DOHH2 (cell line): ENCODE results near the gene LRRTM4.
"Not testable (repeated sequence)": the region's sequence is repeated elsewhere in the genome, so short reads cannot be mapped to it uniquely, and the experiment has no call there.

Experiments used
- EZH2phosphoT487 ChIP-seq: fragments of 200-600 bp; sonication (generic); IDR thresholded peaks from 2 replicates; pipeline ENCODE4 v1.6.1; 2017; ENCODE audit warnings: borderline replicate concordance, mild to moderate bottlenecking, antibody characterized with exemption, low read length, moderate library complexity, mixed read lengths
- TF ChIP-seq, protein P1 (sequence below): fragments of 200-600 bp; sonication (generic); IDR thresholded peaks from one replicate; pipeline ENCODE4 v1.5.1; 2014; ENCODE audit warnings: antibody characterized with exemption, mild to moderate bottlenecking, low read depth, low read length; ENCODE audit not compliant: poor library complexity, severe bottlenecking

DNA sequence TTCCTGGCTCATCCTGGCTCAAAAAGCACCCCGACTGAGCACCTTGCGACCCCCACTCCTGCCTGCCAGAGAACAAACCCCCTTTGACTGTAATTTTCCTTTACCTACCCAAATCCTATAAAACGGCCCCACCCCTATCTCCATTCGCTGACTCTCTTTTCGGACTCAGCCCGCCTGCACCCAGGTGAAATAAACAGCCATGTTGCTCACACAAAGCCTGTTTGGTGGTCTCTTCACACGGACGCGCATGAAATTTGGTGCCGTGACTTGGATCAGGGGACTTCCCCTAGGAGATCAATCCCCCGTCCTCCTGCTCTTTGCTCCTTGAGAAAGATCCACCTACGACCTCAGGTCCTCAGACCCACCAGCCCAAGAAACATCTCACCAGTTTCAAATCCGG, 433.8 kb downstream of the LRRTM4 start:
- TF ChIP-seq, protein P1, sequence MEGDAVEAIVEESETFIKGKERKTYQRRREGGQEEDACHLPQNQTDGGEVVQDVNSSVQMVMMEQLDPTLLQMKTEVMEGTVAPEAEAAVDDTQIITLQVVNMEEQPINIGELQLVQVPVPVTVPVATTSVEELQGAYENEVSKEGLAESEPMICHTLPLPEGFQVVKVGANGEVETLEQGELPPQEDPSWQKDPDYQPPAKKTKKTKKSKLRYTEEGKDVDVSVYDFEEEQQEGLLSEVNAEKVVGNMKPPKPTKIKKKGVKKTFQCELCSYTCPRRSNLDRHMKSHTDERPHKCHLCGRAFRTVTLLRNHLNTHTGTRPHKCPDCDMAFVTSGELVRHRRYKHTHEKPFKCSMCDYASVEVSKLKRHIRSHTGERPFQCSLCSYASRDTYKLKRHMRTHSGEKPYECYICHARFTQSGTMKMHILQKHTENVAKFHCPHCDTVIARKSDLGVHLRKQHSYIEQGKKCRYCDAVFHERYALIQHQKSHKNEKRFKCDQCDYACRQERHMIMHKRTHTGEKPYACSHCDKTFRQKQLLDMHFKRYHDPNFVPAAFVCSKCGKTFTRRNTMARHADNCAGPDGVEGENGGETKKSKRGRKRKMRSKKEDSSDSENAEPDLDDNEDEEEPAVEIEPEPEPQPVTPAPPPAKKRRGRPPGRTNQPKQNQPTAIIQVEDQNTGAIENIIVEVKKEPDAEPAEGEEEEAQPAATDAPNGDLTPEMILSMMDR, result not testable (repeated sequence)
- not testable (repeated sequence) for TF ChIP-seq EZH2phosphoT487
